Endothelial cell of umbilical vein (primary cell): ENCODE data around the gene KCTD13. TPM values are rescaled to one million over a fixed set of nuclear protein-coding genes. Genes with fewer than 3 reads are reported as not detected.

Experiments
- BruUV-seq: library from RNA; stranded (reverse); fragments of 400-500 nt; replicated peaks from 2 replicates; lab custom pipeline; 2021; lab: Mats Ljungman, UMichigan
- CTCF ChIA-PET: fragments of 300-600, 350-600 bp; sonication (Branson Sonifier 250); formaldehyde crosslinking; loops from one replicate; lab custom pipeline; 2021; ENCODE audit warnings: antibody characterized with exemption, inconsistent platforms; lab: Charles Lee
- POLR2A ChIA-PET: fragments of 300-600, 350-600 bp; sonication (Branson Sonifier 250); formaldehyde crosslinking; loops from one replicate; lab custom pipeline; 2021; ENCODE audit warnings: antibody characterized with exemption, inconsistent platforms; lab: Charles Lee
- DNase-seq: peaks from one replicate; pipeline ENCODE4 v3.0.0-alpha.2; 2011; ENCODE audit warnings: low read depth, low spot score
- FAIRE-seq: peaks from 2 replicates; lab custom pipeline; 2011; peaks lifted over from hg19 to GRCh38; lab: Jason Lieb, UNC
- H2AFZ ChIP-seq: 2 replicates; pipeline ENCODE4 v1.6.0; 2012; ENCODE audit warnings: low read depth, low read length, control low read depth, inconsistent platforms
- H3K27ac ChIP-seq: 2 replicates; pipeline ENCODE4 v1.5.1; 2011; ENCODE audit warnings: low read depth, mild to moderate bottlenecking, control low read depth, low read length, moderate library complexity; ENCODE audit not compliant: insufficient read depth
- H3K27me3 ChIP-seq, 2 experiments: 2 replicates each; pipeline versions ENCODE4 v1.6.0 to v1.6.1; 2011; ENCODE audit warnings: low read length in 2 of 2, mixed read lengths in 1 of 2; ENCODE audit not compliant: control insufficient read depth in 2 of 2, insufficient read depth in 2 of 2
- H3K36me3 ChIP-seq, 2 experiments: 2 replicates in 1 of 2; 3 replicates in 1 of 2; pipeline ENCODE4 v1.5.1; 2011; ENCODE audit warnings: low read length in 2 of 2, mild to moderate bottlenecking in 1 of 2, moderate library complexity in 1 of 2; ENCODE audit not compliant: control insufficient read depth in 2 of 2, insufficient read depth in 2 of 2; ENCODE audit errors: extremely low read depth in 1 of 2
- H3K4me1 ChIP-seq: 3 replicates; pipeline ENCODE4 v1.5.1; 2011; ENCODE audit warnings: mild to moderate bottlenecking, low read length; ENCODE audit not compliant: control insufficient read depth, insufficient read depth; ENCODE audit errors: extremely low read depth
- H3K4me2 ChIP-seq: 2 replicates; pipeline ENCODE4 v1.6.1; 2011; ENCODE audit warnings: low read length, control low read depth, mixed read lengths; ENCODE audit not compliant: insufficient read depth
- H3K4me3 ChIP-seq, 3 experiments: fragments of 200-600 bp in 1 of 3; sonication (generic), shearing (Covaris generic) in 1 of 3; replicated peaks in 1 of 3; 2 replicates each; pipeline ENCODE4 v1.5.1; 2011 to 2016; ENCODE audit warnings: control low read depth in 3 of 3, low read length in 3 of 3, mild to moderate bottlenecking in 2 of 3, inconsistent platforms in 1 of 3, low read depth in 1 of 3, moderate library complexity in 1 of 3; ENCODE audit not compliant: insufficient read depth in 1 of 3
- H3K79me2 ChIP-seq: 2 replicates; pipeline ENCODE4 v1.6.0; 2012; ENCODE audit warnings: low read length, inconsistent platforms; ENCODE audit not compliant: control insufficient read depth, insufficient read depth
- H3K9ac ChIP-seq: replicated peaks from 2 replicates; pipeline ENCODE3; 2011; ENCODE audit warnings: low read length, control low read depth; ENCODE audit not compliant: insufficient read depth; ENCODE audit errors: extremely low read depth
- H3K9me1 ChIP-seq: replicated peaks from 3 replicates; pipeline ENCODE4 v1.6.0; 2011; ENCODE audit warnings: mild to moderate bottlenecking, low read length; ENCODE audit not compliant: control insufficient read depth, insufficient read depth; ENCODE audit errors: extremely low read depth
- H3K9me3 ChIP-seq: replicated peaks from 2 replicates; pipeline ENCODE4 v1.5.1; 2012; ENCODE audit warnings: low read length, inconsistent platforms; ENCODE audit not compliant: control insufficient read depth, insufficient read depth
- H4K20me1 ChIP-seq: replicated peaks from 2 replicates; pipeline ENCODE3; 2011; ENCODE audit warnings: mild to moderate bottlenecking, low read length; ENCODE audit not compliant: control insufficient read depth, insufficient read depth; ENCODE audit errors: extremely low read depth
- CTCF ChIP-seq, 2 donors: IDR thresholded peaks; 1 replicate in 1 of 2; 2 replicates in 1 of 2; pipeline ENCODE4 v1.5.1; 2011; ENCODE audit warnings: low read length in 2 of 2, mild to moderate bottlenecking in 2 of 2, moderate library complexity in 2 of 2, control low read depth in 1 of 2, inconsistent platforms in 1 of 2, low read depth in 1 of 2; ENCODE audit not compliant: insufficient read depth in 1 of 2; ENCODE audit errors: extremely low read depth in 1 of 2
- EZH2 ChIP-seq: IDR thresholded peaks from 2 replicates; pipeline ENCODE4 v1.6.1; 2012; ENCODE audit warnings: borderline replicate concordance, low read depth, mild to moderate bottlenecking, moderate library complexity, low read length, inconsistent platforms; ENCODE audit not compliant: severe bottlenecking
- FOS ChIP-seq: IDR thresholded peaks from 2 replicates; pipeline ENCODE4 v1.6.1; 2011; ENCODE audit warnings: mild to moderate bottlenecking, low read length, moderate library complexity, borderline replicate concordance; ENCODE audit not compliant: insufficient read depth
- GATA2 ChIP-seq: IDR thresholded peaks from 2 replicates; pipeline ENCODE4 v1.7.0; 2011; ENCODE audit warnings: low read depth, mild to moderate bottlenecking, moderate library complexity, mixed read lengths, low read length; ENCODE audit not compliant: insufficient read length, insufficient read depth
- JUN ChIP-seq: IDR thresholded peaks from 2 replicates; pipeline ENCODE4 v1.6.1; 2011; ENCODE audit warnings: borderline replicate concordance, low read depth; ENCODE audit not compliant: insufficient read length, insufficient read depth
- MAX ChIP-seq: IDR thresholded peaks from 2 replicates; pipeline ENCODE4 v1.6.1; 2011; ENCODE audit not compliant: insufficient read depth, insufficient read length
- MYC ChIP-seq: IDR thresholded peaks from one replicate; pipeline ENCODE4 v1.6.1; 2011; ENCODE audit warnings: mild to moderate bottlenecking, low read depth, low read length
- POLR2A ChIP-seq: IDR thresholded peaks from 2 replicates; pipeline ENCODE4 v1.6.1; 2012; ENCODE audit warnings: low read depth, mild to moderate bottlenecking, control low read depth, low read length
- POLR2AphosphoS5 ChIP-seq: IDR thresholded peaks from 2 replicates; pipeline ENCODE4 v1.6.1; 2012; ENCODE audit warnings: low read depth, mild to moderate bottlenecking, control low read depth, low read length, moderate library complexity; ENCODE audit not compliant: insufficient read depth
- dilution Hi-C: fragments of 300-500 bp; cut with MboI; formaldehyde crosslinking; loops from one replicate; pipeline ENCODE4 v1.15.0; 2019; ENCODE audit warnings: low sequenced_read_pairs; ENCODE audit not compliant: extremely low pct_ligation_motif_present
- intact Hi-C: fragments of 100-400 bp; cut with micrococcal nuclease; formaldehyde crosslinking; loops from one replicate; pipeline ENCODE4 v1.10.0; 2022
- polyA plus RNA-seq, 4 experiments: library from polyadenylated mRNA; depleted of rRNA in 3 of 4; stranded (reverse) in 3 of 4; unstranded in 1 of 4; fragments of >200 nt; gene quantifications; 2 replicates each; pipeline versions ENCODE4 v1.2.1 to v1.2.3, GENCODE V29; 2011 to 2012; ENCODE audit warnings: missing spikeins in 1 of 4
- total RNA-seq: library from RNA; stranded (reverse); gene quantifications from 2 replicates; pipeline ENCODE4 v1.2.3, GENCODE V29; 2021

KCTD13 gene
- total and polyA plus RNA-seq, 2 donors (not counting 3 experiments of a cell fraction or from before 2014, with no cell fraction given), result 22.6 to 24.2 TPM

GRCh38 chr16:29892458-29892813, 33.6 kb downstream of the KCTD13 start:
- POLR2A ChIA-PET, result no interaction called here

More at GRCh38 chr16:29892458-29892813, 33.6 kb downstream of the KCTD13 start:
- Histone ChIP-seq H3K9ac (no peak overlapping the region), H3K27ac (no peak overlapping the region), H3K27me3 (no peaks in the 10 kb centered on the region), H3K4me3 (no peak overlapping the region), H3K4me1 (no peaks in the 10 kb centered on the region), H3K36me3 (no peaks in the 10 kb centered on the region), H3K9me3 (no peaks in the 10 kb centered on the region), H3K79me2 (no peaks in the 10 kb centered on the region), H3K9me1 (no peaks in the 10 kb centered on the region), H4K20me1 (no peaks in the 10 kb centered on the region), H2AFZ (no peak overlapping the region), H3K4me2 (no peak overlapping the region)
- FAIRE-seq (no peak), DNase-seq (no peak)
- dilution Hi-C loops (no loop called here), intact Hi-C loops (no loop called here)
- BruUV-seq, result no TSS peak
- CTCF ChIA-PET, result interaction anchor here (1.9 kb wide), 1 partner anchor 44 kb away, joined by 4 read pairs; no protein-coding TSS in a partner anchor
- no peak for TF ChIP-seq CTCF (IDR thresholded peaks at IDR 0.05; ENCODE audit: extremely low read depth in 1 of 2, insufficient read depth in 1 of 2, low read depth in 1 of 2, low read length in 2 of 2)
- no peak for TF ChIP-seq JUN
- TF ChIP-seq POLR2A, result no peak
- no peak for TF ChIP-seq GATA2
- TF ChIP-seq EZH2, result no peak
- no peak for TF ChIP-seq MAX
- TF ChIP-seq MYC, result no peak
- TF ChIP-seq FOS, result no peak
- no peak for TF ChIP-seq POLR2AphosphoS5
